ENCODE measurements around the gene A2M. TPM values are rescaled to one million over a fixed set of nuclear protein-coding genes. Genes with fewer than 3 reads are reported as not detected.

Gene A2M
- total RNA-seq, 1 donor from 2014 or later, result 846 TPM

- Histone ChIP-seq H3K36me3 (no peaks in the 10 kb centered on the region), H3K9me3 (peaks cover 2 to 8% of the 10 kb centered on the region in 2 donors), H3K4me3 (no peak overlapping the region), H3K27ac (no peak overlapping the region), H3K4me1 (no peaks in the 10 kb centered on the region), H3K27me3 (no peaks in the 10 kb centered on the region)
- intact Hi-C loops (cut with DNase I), result no loop called here
- DNase-seq (ENCODE audit: low spot score in 2 of 2), result no peak
- no peak for TF ChIP-seq CTCF (IDR thresholded peaks at IDR 0.05)
Measured at GRCh38 chr12:9022592-9022991, 93.1 kb downstream of the A2M start.

Other genes starting within 250 kb of the A2M start
- 31.0 TPM for gene PHC1, start 201.4 kb downstream of the A2M start, total RNA-seq
- gene M6PR, start 166.3 kb downstream of the A2M start, total RNA-seq, result 72.2 TPM
- 0.53 TPM for gene KLRG1, start 126.4 kb downstream of the A2M start, total RNA-seq
- gene PZP, start 92.5 kb upstream of the A2M start, total RNA-seq, result not detected